Adrenal gland (tissue), 12 donors: ENCODE data around the gene TMEM221. TPM values are rescaled to one million over a fixed set of nuclear protein-coding genes. Genes with fewer than 3 reads are reported as not detected.

Experiments
- DNase-seq, 7 donors: peaks; one replicate each; pipeline ENCODE4 v3.0.0-alpha.2; 2019 to 2020
- H3K27ac ChIP-seq, 5 donors: fragments of 200-600 bp; sonication (generic) in 4 of 5; 1 replicate in 3 of 5; 2 replicates in 2 of 5; pipeline versions ENCODE4 v1.5.1 to v1.8.0; 2016 to 2020; ENCODE audit warnings: mild to moderate bottlenecking in 1 of 5
- H3K27me3 ChIP-seq: fragments of 200-600 bp; 2 replicates; pipeline ENCODE4 v1.8.0; 2021
- H3K36me3 ChIP-seq, 2 donors: fragments of 200-600 bp; replicated peaks in 1 of 2; 1 replicate in 1 of 2; 2 replicates in 1 of 2; pipeline versions ENCODE4 v1.5.1 to v1.8.0; 2018 to 2022
- H3K4me1 ChIP-seq, 2 donors: fragments of 200-600 bp; replicated peaks in 1 of 2; 1 replicate in 1 of 2; 2 replicates in 1 of 2; pipeline versions ENCODE4 v1.5.1 to v1.8.0; 2018 to 2021
- H3K4me3 ChIP-seq, 4 donors: fragments of 200-600 bp; sonication (generic) in 3 of 4; one replicate each; pipeline ENCODE4 v1.5.1; 2016 to 2018
- H3K9me3 ChIP-seq, 3 donors: fragments of 200-600 bp; sonication (generic) in 1 of 3; replicated peaks in 1 of 3; 1 replicate in 2 of 3; 2 replicates in 1 of 3; pipeline versions ENCODE4 v1.5.1 to v1.8.0; 2016 to 2021
- CTCF ChIP-seq, 6 experiments: fragments of 450-650 bp in 4 of 6; fragments of 200-600 bp in 2 of 6; sonication (generic) in 1 of 6; IDR thresholded peaks; 1 replicate in 5 of 6; 2 replicates in 1 of 6; pipeline versions ENCODE4 v1.5.1 to v1.8.0; 2016 to 2021; ENCODE audit warnings: antibody characterized with exemption in 6 of 6, mild to moderate bottlenecking in 2 of 6, moderate library complexity in 1 of 6
- POLR2A ChIP-seq, 2 donors: fragments of 450-650 bp; IDR thresholded peaks; one replicate each; pipeline ENCODE4 v1.6.1; 2017; ENCODE audit warnings: antibody characterized with exemption in 2 of 2, mild to moderate bottlenecking in 2 of 2, moderate library complexity in 1 of 2
- WGBS, 4 donors: extraction: QIAGEN DNeasy Blood & Tissue Kit in 2 of 4; methylation state at CpG; one replicate each; pipeline versions ENCODE4 v1.1.5 to v1.1.7; 2013 to 2017; 5-methylcytosine and 5-hydroxymethylcytosine counted together
- intact Hi-C, 2 donors: fragments of 100-400 bp; cut with DNase I; formaldehyde crosslinking; loops; one replicate each; pipeline versions ENCODE4 v1.14.1 to v1.15.0; 2022 to 2023
- polyA plus RNA-seq, 3 donors: library from polyadenylated mRNA; stranded (reverse); fragments of 200-250 nt in 2 of 3; fragments of 350-450 nt in 1 of 3; fragmentation: Illumina TruSeq in 1 of 3; extraction: RNeasy Lipid Tissue Mini Kit (QIAGEN cat#74804) in 1 of 3; gene quantifications; one replicate each; pipeline ENCODE4 v1.2.3, GENCODE V29; 2013 to 2014
- total RNA-seq, 9 donors: library from RNA; depleted of rRNA in 4 of 9; stranded (reverse); fragments of >200 nt in 4 of 9; fragments of 120-200 nt in 1 of 9; fragmentation: NEBNext Ultra II Directional in 1 of 9; extraction: Animal tissue kit (Norgen Biotek cat#: 25700) in 1 of 9; gene quantifications; one replicate each; pipeline versions ENCODE4 v1.1.0 to v1.2.4, GENCODE V29; 2013 to 2023
- donor health status: healthy with polysubstance abuse.
- donor health status: Bipolar disorder and iron deficiency.
- donor health status: DM: yes; HTN: yes; CAD: no.
- donor health status: DM: no; HTN: no; CAD: no.
- donor health status: DM: no; HTN: no; CAD: no.
- donor health status: DM: yes; HTN: yes; CAD: no.

TMEM221 gene
- total and polyA plus RNA-seq, 12 donors: 0.22 to 8.7 (median 3.6) TPM

GRCh38 chr19:17468302-17469091 lies 20.0 kb upstream of the TMEM221 start:
- WGBS, 4 donors: 36 to 44% (median 40%) methylated on average over 19 to 25 of the region's 25 CpGs
- Histone ChIP-seq H3K27ac (peak overlapping the region; percentile 65 to 95 (median 83)), H3K4me3 (peak overlapping the region in 3 of 4 donors; percentile 22 to 72 (median 56)), H3K4me1 (peaks cover 27 to 37% of the 10 kb centered on the region in 2 donors), H3K9me3 (no peaks in the 10 kb centered on the region), H3K36me3 (no peaks in the 10 kb centered on the region), H3K27me3 (no peaks in the 10 kb centered on the region)
- TF ChIP-seq POLR2A (IDR thresholded peaks at IDR 0.05) (peak; percentile 9 to 94), CTCF (IDR thresholded peaks at IDR 0.05) (peak in 1 of 6 experiments; percentile 4)
- intact Hi-C loops: no loop called here
- peak; percentile 89 to 96 (median 95) for DNase-seq

- peaks cover 23 to 30% of the 10 kb centered on the region in 2 donors for H3K4me1 ChIP-seq
Observed at GRCh38 chr19:17467471-17468301, 19.2 kb upstream of the TMEM221 start.

GRCh38 chr19:17466487-17466850 lies 18.0 kb upstream of the TMEM221 start:
- TF ChIP-seq POLR2A (IDR thresholded peaks at IDR 0.05) (no peak), CTCF (IDR thresholded peaks at IDR 0.05) (no peak)
- intact Hi-C loops: no loop called here
- Histone ChIP-seq H3K27ac (peak overlapping the region in 4 of 5 donors; percentile 20 to 86 (median 78)), H3K27me3 (no peaks in the 10 kb centered on the region), H3K4me1 (peaks cover 22% of the 10 kb centered on the region in 2 donors), H3K36me3 (no peaks in the 10 kb centered on the region), H3K4me3 (no peak overlapping the region), H3K9me3 (no peaks in the 10 kb centered on the region)
- no peak for DNase-seq
- 36 to 46% (median 39%) methylated on average over 6 of the region's 6 CpGs for WGBS, 4 donors

More at GRCh38 chr19:17467471-17468301, 19.2 kb upstream of the TMEM221 start:
- Histone ChIP-seq H3K36me3 (no peaks in the 10 kb centered on the region), H3K9me3 (no peaks in the 10 kb centered on the region), H3K27ac (peak overlapping the region; percentile 65 to 95 (median 83)), H3K4me3 (peak overlapping the region in 1 of 4 donors; percentile 72), H3K27me3 (no peaks in the 10 kb centered on the region)
- peak in 1 of 7 donors; percentile 39 for DNase-seq
- TF ChIP-seq POLR2A (IDR thresholded peaks at IDR 0.05) (peak in 1 of 2 donors; percentile 21), CTCF (IDR thresholded peaks at IDR 0.05) (no peak)
- intact Hi-C loops: no loop called here
- whole genome bisulfite sequencing, 4 donors: 50 to 59% (median 56%) methylated on average over 12 of the region's 12 CpGs
